Stimulated activated CD4-positive, alpha-beta T cell treated with anti-CD3 and anti-CD28 coated beads, Interleukin-15, amount 100 ng/mL, for 48 hours (primary cell): ENCODE data around the gene CHKA.

Experiments used
- DNase-seq, 2 donors: peaks; one replicate each; pipeline ENCODE4 v3.0.0-alpha.2; 2020; ENCODE audit warnings: low read depth in 2 of 2

Gene CHKA

GRCh38 chr11:68033708-68034045 lies 87.5 kb downstream of the CHKA start:
- no peak for DNase-seq

GRCh38 chr11:68032997-68033707 lies 88.0 kb downstream of the CHKA start:
- no peak for DNase-seq

GRCh38 chr11:68032003-68032402 lies 89.2 kb downstream of the CHKA start:
- DNase-seq = no peak

GRCh38 chr11:68031144-68031464 lies 90.1 kb downstream of the CHKA start:
- no peak for DNase-seq

- peak; percentile 92 to 94 for DNase-seq
These were observed 90.7 kb downstream of the CHKA start, which contains the start of gene NDUFS8 for GRCh38 chr11:68030318-68031143. TSS of gene NDUFS8 (plus strand) at chr11:68030681. CDS start at chr11:68032152, 1,471 bp downstream.

- no peak for DNase-seq
These were observed 92.2 kb downstream of the CHKA start for GRCh38 chr11:68028802-68029545.

- no peak for DNase-seq
These were observed 93.5 kb downstream of the CHKA start for GRCh38 chr11:68027667-68028066.

GRCh38 chr11:68026391-68027105 lies 94.6 kb downstream of the CHKA start:
- DNase-seq = no peak

GRCh38 chr11:68025047-68025446 lies 96.1 kb downstream of the CHKA start:
- DNase-seq = no peak

- DNase-seq = no peak
These were observed 96.7 kb downstream of the CHKA start for GRCh38 chr11:68024508-68024907.

- no peak for DNase-seq
These were observed 98.7 kb downstream of the CHKA start for GRCh38 chr11:68022531-68022930.

- DNase-seq = no peak
These were observed 99.9 kb downstream of the CHKA start for GRCh38 chr11:68021167-68021787.

GRCh38 chr11:68020575-68020974 lies 100.6 kb downstream of the CHKA start:
- DNase-seq = no peak

GRCh38 chr11:68019486-68019885 lies 101.7 kb downstream of the CHKA start:
- no peak for DNase-seq

GRCh38 chr11:68018730-68019190 lies 102.4 kb downstream of the CHKA start:
- DNase-seq = no peak

- DNase-seq = no peak
These were observed 103.0 kb downstream of the CHKA start for GRCh38 chr11:68017980-68018729.

- no peak for DNase-seq
These were observed 104.0 kb downstream of the CHKA start for GRCh38 chr11:68016904-68017817.

GRCh38 chr11:68016161-68016903 lies 104.9 kb downstream of the CHKA start:
- no peak for DNase-seq

GRCh38 chr11:68015467-68015866 lies 105.7 kb downstream of the CHKA start:
- no peak for DNase-seq
